Natural killer cell (primary cell): ENCODE measurements around the gene DGKB. TPM values are rescaled to one million over a fixed set of nuclear protein-coding genes. Genes with fewer than 3 reads are reported as not detected.

ENCODE experiments used
- ATAC-seq, 3 donors: fragments of 150-1000 bp in 2 of 3; fragments of 200-7000 bp in 1 of 3; cut with Tn5 transposase; 1 replicate in 1 of 3; 2 replicates in 2 of 3; pipeline ENCODE4 v1.10.0; 2021; ENCODE audit warnings: mild to moderate bottlenecking in 2 of 3, moderate library complexity in 2 of 3
- DNase-seq, 2 donors: peaks; one replicate each; pipeline versions ENCODE4 v3.0.0 to v3.0.0-alpha.2; 2013 to 2021; ENCODE audit warnings: mixed read lengths in 1 of 2
- H3K27ac ChIP-seq: one replicate; pipeline ENCODE4 v1.5.1; 2013; ENCODE audit warnings: mild to moderate bottlenecking, low read length
- H3K27me3 ChIP-seq: one replicate; pipeline ENCODE4 v1.6.1; 2013; ENCODE audit warnings: low read length; ENCODE audit not compliant: control insufficient read depth, insufficient read depth
- H3K36me3 ChIP-seq: one replicate; pipeline ENCODE4 v1.6.1; 2013; ENCODE audit warnings: low read length; ENCODE audit not compliant: control insufficient read depth, insufficient read depth
- H3K4me1 ChIP-seq: one replicate; pipeline ENCODE4 v1.6.1; 2013; ENCODE audit warnings: low read length; ENCODE audit not compliant: control insufficient read depth, insufficient read depth
- H3K4me3 ChIP-seq: one replicate; pipeline ENCODE4 v1.5.1; 2013; ENCODE audit warnings: low read length
- H3K9me3 ChIP-seq: one replicate; pipeline ENCODE4 v1.6.1; 2013; ENCODE audit warnings: low read length; ENCODE audit not compliant: control insufficient read depth, insufficient read depth
- H3K27ac Mint-ChIP-seq, 2 donors: one replicate each; pipeline ENCODE4 v1.8.0; 2022; ENCODE audit warnings: mild to moderate bottlenecking in 2 of 2, mixed read lengths in 2 of 2, moderate library complexity in 1 of 2
- H3K27me3 Mint-ChIP-seq, 2 donors: one replicate each; pipeline ENCODE4 v1.8.0; 2022; ENCODE audit warnings: low read depth in 2 of 2, mixed read lengths in 2 of 2
- H3K36me3 Mint-ChIP-seq: one replicate; pipeline ENCODE4 v1.8.0; 2022; ENCODE audit warnings: mixed read lengths
- H3K4me1 Mint-ChIP-seq, 2 donors: one replicate each; pipeline ENCODE4 v1.8.0; 2022; ENCODE audit warnings: mixed read lengths in 2 of 2
- H3K4me3 Mint-ChIP-seq: one replicate; pipeline ENCODE4 v1.8.0; 2022; ENCODE audit warnings: mild to moderate bottlenecking, moderate library complexity, mixed read lengths
- H3K9me3 Mint-ChIP-seq, 2 donors: one replicate each; pipeline ENCODE4 v1.8.0; 2022; ENCODE audit warnings: mixed read lengths in 2 of 2
- WGBS: methylation state at CpG from one replicate; pipeline ENCODE4 v1.1.7; 2013; ENCODE audit warnings: missing lambda C conversion rate; ENCODE audit not compliant: insufficient coverage; 5-methylcytosine and 5-hydroxymethylcytosine counted together
- intact Hi-C: fragments of 100-400 bp; cut with micrococcal nuclease; formaldehyde crosslinking; loops from one replicate; pipeline ENCODE4 v1.14.2; 2022
- total RNA-seq, 4 donors: library from RNA; stranded (reverse); fragments of 120-200 nt in 1 of 4; gene quantifications; one replicate each; pipeline versions ENCODE4 v1.2.3 to v1.2.4, GENCODE V29; 2013 to 2022
- TF ChIP-seq, protein P1 (sequence below): fragments of 200-600 bp; IDR thresholded peaks from one replicate; pipeline ENCODE4 v1.8.0; 2022; ENCODE audit warnings: antibody characterized with exemption

The DGKB gene
- total RNA-seq, 3 donors from 2014 or later (not counting 1 experiment from before 2014, with no cell fraction given) = not detected

DNA sequence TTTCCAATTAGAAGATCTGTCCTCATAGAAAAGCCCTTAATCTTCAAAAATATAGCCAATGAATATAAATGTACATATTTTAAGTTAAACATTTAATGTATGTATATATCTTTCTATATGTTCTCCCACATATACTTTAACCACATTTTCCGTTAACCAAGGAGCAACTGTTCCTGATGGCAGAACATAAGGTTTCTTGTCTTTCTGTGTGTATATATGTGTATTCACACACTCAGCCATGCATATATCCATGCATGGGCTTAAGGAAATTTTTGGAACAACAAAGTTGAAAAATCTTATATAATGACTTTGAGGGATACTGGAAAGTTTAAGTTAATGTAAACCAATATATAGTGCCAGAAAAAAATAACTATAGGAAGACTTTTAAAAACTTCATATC lies 274.0 kb downstream of the DGKB start:
- WGBS = no CpG with 5 or more reads among the region's 1 CpG
- Histone ChIP-seq H3K4me3 (no peak overlapping the region), H3K36me3 (no peaks in the 10 kb centered on the region), H3K4me1 (no peaks in the 10 kb centered on the region), H3K9me3 (no peaks in the 10 kb centered on the region), H3K27ac (no peak overlapping the region), H3K27me3 (no peaks in the 10 kb centered on the region)
- no peak for ATAC-seq
- H3K9me3 Mint-ChIP-seq = peaks cover 2 to 3% of the 10 kb centered on the region in 2 donors
- H3K4me3 Mint-ChIP-seq = no peak overlapping the region
- TF ChIP-seq, protein P1, sequence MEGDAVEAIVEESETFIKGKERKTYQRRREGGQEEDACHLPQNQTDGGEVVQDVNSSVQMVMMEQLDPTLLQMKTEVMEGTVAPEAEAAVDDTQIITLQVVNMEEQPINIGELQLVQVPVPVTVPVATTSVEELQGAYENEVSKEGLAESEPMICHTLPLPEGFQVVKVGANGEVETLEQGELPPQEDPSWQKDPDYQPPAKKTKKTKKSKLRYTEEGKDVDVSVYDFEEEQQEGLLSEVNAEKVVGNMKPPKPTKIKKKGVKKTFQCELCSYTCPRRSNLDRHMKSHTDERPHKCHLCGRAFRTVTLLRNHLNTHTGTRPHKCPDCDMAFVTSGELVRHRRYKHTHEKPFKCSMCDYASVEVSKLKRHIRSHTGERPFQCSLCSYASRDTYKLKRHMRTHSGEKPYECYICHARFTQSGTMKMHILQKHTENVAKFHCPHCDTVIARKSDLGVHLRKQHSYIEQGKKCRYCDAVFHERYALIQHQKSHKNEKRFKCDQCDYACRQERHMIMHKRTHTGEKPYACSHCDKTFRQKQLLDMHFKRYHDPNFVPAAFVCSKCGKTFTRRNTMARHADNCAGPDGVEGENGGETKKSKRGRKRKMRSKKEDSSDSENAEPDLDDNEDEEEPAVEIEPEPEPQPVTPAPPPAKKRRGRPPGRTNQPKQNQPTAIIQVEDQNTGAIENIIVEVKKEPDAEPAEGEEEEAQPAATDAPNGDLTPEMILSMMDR = no peak
- no peak overlapping the region for H3K27ac Mint-ChIP-seq
- intact Hi-C loops = no loop called here
- DNase-seq = no peak
- no peaks in the 10 kb centered on the region for H3K36me3 Mint-ChIP-seq
- H3K27me3 Mint-ChIP-seq = no peaks in the 10 kb centered on the region
- no peaks in the 10 kb centered on the region for H3K4me1 Mint-ChIP-seq

DNA sequence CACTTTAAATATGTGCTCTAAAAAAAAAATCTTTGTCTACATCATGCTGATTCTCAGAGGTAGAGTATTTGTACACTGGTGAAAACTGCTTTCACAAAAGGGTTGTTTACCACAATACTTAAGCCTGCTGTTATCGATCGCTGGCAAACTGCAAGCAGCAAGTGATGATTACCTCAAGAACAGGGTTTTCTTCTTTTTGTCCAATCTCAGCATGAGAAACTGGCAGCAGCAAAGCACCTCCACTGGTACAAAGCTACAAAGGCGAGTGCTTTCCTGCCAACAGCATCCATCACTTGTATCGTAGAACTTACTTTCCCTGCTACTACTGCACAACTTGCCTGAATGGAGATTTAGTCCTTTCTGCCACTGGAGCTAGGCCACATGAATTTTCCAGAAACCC lies 276.5 kb downstream of the DGKB start:
- Mint-ChIP-seq H3K9me3 (peaks cover 7 to 10% of the 10 kb centered on the region in 2 donors), H3K4me3 (no peak overlapping the region), H3K36me3 (no peaks in the 10 kb centered on the region), H3K27ac (no peak overlapping the region), H3K27me3 (no peaks in the 10 kb centered on the region), H3K4me1 (no peaks in the 10 kb centered on the region)
- Histone ChIP-seq H3K4me3 (no peak overlapping the region), H3K4me1 (no peaks in the 10 kb centered on the region), H3K9me3 (no peaks in the 10 kb centered on the region), H3K27ac (no peak overlapping the region), H3K27me3 (no peaks in the 10 kb centered on the region), H3K36me3 (no peaks in the 10 kb centered on the region)
- intact Hi-C loops = no loop called here
- TF ChIP-seq, protein P1 = no peak
- WGBS = 93% methylated on average over 4 of the region's 4 CpGs
- no peak for DNase-seq
- no peak for ATAC-seq

DNA sequence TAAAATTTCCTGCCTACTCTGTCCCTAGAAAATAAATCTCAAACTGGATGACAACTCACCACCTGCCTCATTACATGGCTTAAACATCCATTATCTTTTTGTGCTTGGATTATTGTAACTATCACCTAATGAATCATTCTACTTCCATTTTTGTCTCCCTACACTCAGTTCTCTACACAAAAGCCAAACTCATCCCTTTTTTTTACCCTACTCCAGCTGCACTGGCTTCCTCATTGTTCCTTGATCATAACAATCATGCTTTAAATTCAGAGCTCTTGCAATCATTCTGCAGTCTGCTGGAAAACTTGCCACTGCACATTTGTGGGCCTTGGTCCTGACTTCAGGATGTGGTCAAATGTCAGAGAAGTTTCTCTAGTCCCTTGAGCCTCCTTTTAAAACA lies 280.0 kb downstream of the DGKB start:
- Histone ChIP-seq H3K36me3 (no peaks in the 10 kb centered on the region), H3K4me3 (no peak overlapping the region), H3K9me3 (no peaks in the 10 kb centered on the region), H3K27me3 (no peaks in the 10 kb centered on the region), H3K27ac (no peak overlapping the region), H3K4me1 (no peaks in the 10 kb centered on the region)
- intact Hi-C loops = no loop called here
- TF ChIP-seq, protein P1 = no peak
- peaks cover 8 to 9% of the 10 kb centered on the region in 2 donors for H3K9me3 Mint-ChIP-seq
- H3K36me3 Mint-ChIP-seq = no peaks in the 10 kb centered on the region
- DNase-seq (no peak), ATAC-seq (no peak)
- H3K4me1 Mint-ChIP-seq = no peaks in the 10 kb centered on the region
- no peaks in the 10 kb centered on the region for H3K27me3 Mint-ChIP-seq
- no peak overlapping the region for H3K27ac Mint-ChIP-seq
- no peak overlapping the region for H3K4me3 Mint-ChIP-seq

DNA sequence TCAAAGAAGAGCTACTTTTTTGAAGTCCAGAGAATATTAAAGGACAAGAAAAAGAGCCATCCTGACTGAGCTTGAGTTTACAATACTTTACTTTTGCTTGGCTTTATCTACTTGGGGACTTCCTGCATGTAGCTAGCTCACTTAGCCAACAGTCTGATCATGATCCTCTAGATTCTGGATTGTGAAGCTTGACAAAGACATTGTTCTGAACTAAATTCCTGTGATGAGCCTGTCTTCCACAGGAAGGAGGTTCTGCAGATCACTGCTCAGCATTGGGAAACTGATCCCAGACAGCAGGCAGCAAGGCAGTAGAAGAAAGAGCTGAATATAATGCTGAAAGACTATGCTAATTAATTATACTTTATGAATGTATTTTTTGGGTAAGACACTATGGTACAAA lies 296.4 kb downstream of the DGKB start:
- DNase-seq = no peak

More for the DNA sequence above, 296.4 kb downstream of the DGKB start:
- Histone ChIP-seq H3K27me3 (no peaks in the 10 kb centered on the region), H3K9me3 (no peaks in the 10 kb centered on the region), H3K36me3 (no peaks in the 10 kb centered on the region), H3K27ac (no peak overlapping the region), H3K4me3 (no peak overlapping the region), H3K4me1 (no peaks in the 10 kb centered on the region)
- ATAC-seq = no peak
- Mint-ChIP-seq H3K36me3 (peaks cover 7% of the 10 kb centered on the region), H3K4me1 (no peaks in the 10 kb centered on the region), H3K9me3 (peaks cover 16 to 34% of the 10 kb centered on the region in 2 donors), H3K4me3 (no peak overlapping the region), H3K27me3 (no peaks in the 10 kb centered on the region), H3K27ac (no peak overlapping the region)
- TF ChIP-seq, protein P1 = no peak
- intact Hi-C loops = no loop called here
